Liver (tissue), 9 donors: ENCODE results near the gene HGS. TPM values are rescaled to one million over a fixed set of nuclear protein-coding genes. Genes with fewer than 3 reads are reported as not detected.

Source experiments
- DNase-seq: peaks from one replicate; pipeline ENCODE4 v3.0.0-alpha.2; 2017; ENCODE audit warnings: low spot score
- H3K27ac ChIP-seq, 2 donors: one replicate each; pipeline ENCODE4 v1.7.0; 2013; ENCODE audit warnings: inconsistent platforms in 2 of 2, low read length in 2 of 2, control low read depth in 1 of 2, low read depth in 1 of 2, mild to moderate bottlenecking in 1 of 2
- H3K27me3 ChIP-seq, 4 donors: one replicate each; pipeline versions ENCODE4 v1.6.1 to v1.7.0; 2013; ENCODE audit warnings: low read length in 3 of 4, inconsistent platforms in 1 of 4, mild to moderate bottlenecking in 1 of 4, moderate library complexity in 1 of 4; ENCODE audit not compliant: control insufficient read depth in 4 of 4, insufficient read depth in 4 of 4
- H3K36me3 ChIP-seq, 4 donors: one replicate each; pipeline versions ENCODE4 v1.6.1 to v1.7.0; 2013; ENCODE audit warnings: low read length in 3 of 4, mild to moderate bottlenecking in 3 of 4, low read depth in 1 of 4, moderate library complexity in 1 of 4; ENCODE audit not compliant: control insufficient read depth in 4 of 4, insufficient read depth in 3 of 4
- H3K4me1 ChIP-seq, 4 donors: one replicate each; pipeline versions ENCODE4 v1.6.1 to v1.7.0; 2013; ENCODE audit warnings: low read length in 3 of 4, mild to moderate bottlenecking in 3 of 4, moderate library complexity in 1 of 4; ENCODE audit not compliant: control insufficient read depth in 4 of 4, insufficient read depth in 4 of 4
- H3K4me3 ChIP-seq, 3 donors: one replicate each; pipeline versions ENCODE4 v1.6.1 to v1.7.0; 2013; ENCODE audit warnings: low read length in 3 of 3, control low read depth in 1 of 3, low read depth in 1 of 3, mild to moderate bottlenecking in 1 of 3
- H3K9ac ChIP-seq, 2 donors: one replicate each; pipeline ENCODE4 v1.7.0; 2013; ENCODE audit warnings: low read length in 2 of 2, mild to moderate bottlenecking in 2 of 2, moderate library complexity in 2 of 2, control low read depth in 1 of 2, low read depth in 1 of 2
- H3K9me3 ChIP-seq, 4 donors: one replicate each; pipeline versions ENCODE4 v1.6.1 to v1.7.0; 2013; ENCODE audit warnings: low read length in 3 of 4; ENCODE audit not compliant: control insufficient read depth in 4 of 4
- ATF3 ChIP-seq: IDR thresholded peaks from 2 replicates; pipeline ENCODE4 v1.6.1; 2016; ENCODE audit warnings: antibody characterized with exemption
- CTCF ChIP-seq: fragments of 150-350 bp; IDR thresholded peaks from 2 replicates; pipeline ENCODE4 v1.5.1; 2017; ENCODE audit warnings: improper control_type of control experiment, low read depth, low read length; ENCODE audit not compliant: missing input control
- EGR1 ChIP-seq, 2 donors: IDR thresholded peaks; 2 replicates each; pipeline ENCODE4 v1.6.1; 2016 to 2018; ENCODE audit warnings: antibody characterized with exemption in 2 of 2, low read depth in 2 of 2
- FOXA1 ChIP-seq: IDR thresholded peaks from 2 replicates; pipeline ENCODE4 v1.6.1; 2016; ENCODE audit warnings: antibody characterized with exemption
- FOXA2 ChIP-seq: IDR thresholded peaks from 2 replicates; pipeline ENCODE4 v1.6.1; 2016; ENCODE audit warnings: antibody characterized with exemption
- GABPA ChIP-seq, 2 donors: IDR thresholded peaks in 1 of 2; conservative IDR thresholded peaks in 1 of 2; 2 replicates each; pipeline ENCODE4 v1.6.1; 2016; ENCODE audit warnings: antibody characterized with exemption in 2 of 2, mild to moderate bottlenecking in 1 of 2, moderate library complexity in 1 of 2
- HNF4A ChIP-seq, 2 donors: conservative IDR thresholded peaks; 2 replicates each; pipeline ENCODE4 v1.6.1; 2016; ENCODE audit warnings: antibody characterized with exemption in 2 of 2, mild to moderate bottlenecking in 2 of 2
- HNF4G ChIP-seq: IDR thresholded peaks from 2 replicates; pipeline ENCODE4 v1.6.1; 2016; ENCODE audit warnings: antibody characterized with exemption
- JUND ChIP-seq, 2 donors: IDR thresholded peaks; 2 replicates each; pipeline ENCODE4 v1.6.1; 2016; ENCODE audit warnings: antibody characterized with exemption in 2 of 2
- MAX ChIP-seq: IDR thresholded peaks from 2 replicates; pipeline ENCODE4 v1.6.1; 2016; ENCODE audit warnings: antibody characterized with exemption
- NR2F2 ChIP-seq: IDR thresholded peaks from 2 replicates; pipeline ENCODE4 v1.6.1; 2016; ENCODE audit warnings: antibody characterized with exemption
- RAD21 ChIP-seq, 2 donors: IDR thresholded peaks; 2 replicates each; pipeline ENCODE4 v1.6.1; 2016; ENCODE audit warnings: antibody characterized with exemption in 2 of 2, mild to moderate bottlenecking in 2 of 2
- REST ChIP-seq: IDR thresholded peaks from 2 replicates; pipeline ENCODE4 v1.6.1; 2016; ENCODE audit warnings: antibody characterized with exemption, mild to moderate bottlenecking
- RXRA ChIP-seq, 2 donors: IDR thresholded peaks; 2 replicates each; pipeline ENCODE4 v1.6.1; 2017 to 2018; ENCODE audit warnings: antibody characterized with exemption in 2 of 2, mild to moderate bottlenecking in 1 of 2
- SP1 ChIP-seq: IDR thresholded peaks from 2 replicates; pipeline ENCODE4 v1.6.1; 2018; ENCODE audit warnings: antibody characterized with exemption, mild to moderate bottlenecking
- TAF1 ChIP-seq: conservative IDR thresholded peaks from 2 replicates; pipeline ENCODE4 v1.6.1; 2016; ENCODE audit warnings: antibody characterized with exemption, mild to moderate bottlenecking
- YY1 ChIP-seq: IDR thresholded peaks from 2 replicates; pipeline ENCODE4 v1.6.1; 2016; ENCODE audit warnings: antibody characterized with exemption, mild to moderate bottlenecking
- ZBTB33 ChIP-seq: IDR thresholded peaks from 2 replicates; pipeline ENCODE4 v1.6.1; 2016; ENCODE audit warnings: antibody characterized with exemption
- WGBS: extraction: QIAGEN DNeasy Blood & Tissue Kit; methylation state at CpG from one replicate; pipeline ENCODE4 v1.1.7; 2013; 5-methylcytosine and 5-hydroxymethylcytosine counted together
- polyA plus RNA-seq, 2 donors: library from polyadenylated mRNA; stranded (reverse) in 1 of 2; unstranded in 1 of 2; fragments of 200-250 nt in 1 of 2; fragments of >200 nt in 1 of 2; fragmentation: Nextera tagmentation in 1 of 2; extraction: Ambion mirVana in 1 of 2; gene quantifications; one replicate each; pipeline versions ENCODE4 v1.2.1 to v1.2.3, GENCODE V29; 2013 to 2015
- total RNA-seq, 2 donors: library from RNA; depleted of rRNA; stranded (reverse); fragments of >200 nt; gene quantifications; one replicate each; pipeline ENCODE4 v1.2.3, GENCODE V29; 2014
- donor health status: healthy.
- donor health status: healthy.
- donor health status: healthy.
- donor health status: healthy.
- donor health status: healthy.

HGS gene
- total and polyA plus RNA-seq, 4 donors: 21.8 to 31.6 (median 28.2) TPM

- TF ChIP-seq REST (no peak), YY1 (no peak), HNF4A (conservative IDR thresholded peaks at IDR 0.05) (no peak), EGR1 (IDR thresholded peaks at IDR 0.05; ENCODE audit: low read depth in 2 of 2) (no peak), HNF4G (no peak), GABPA (IDR thresholded peaks at IDR 0.05 in 1 of 2, conservative IDR thresholded peaks at IDR 0.05 in 1 of 2) (no peak), SP1 (no peak), FOXA2 (no peak), JUND (IDR thresholded peaks at IDR 0.05) (no peak), TAF1 (no peak)
Measured at GRCh38 chr17:81685108-81685507, 1.3 kb downstream of the HGS start (continued).

- WGBS: 95% methylated on average over 20 of the region's 20 CpGs
- H3K27me3 ChIP-seq: no peaks in the 10 kb centered on the region
- DNase-seq: no peak
- peaks cover 9 to 52% (median 14%) of the 10 kb centered on the region in 4 donors for H3K36me3 ChIP-seq
- H3K9ac ChIP-seq: no peak overlapping the region
- no peaks in the 10 kb centered on the region for H3K9me3 ChIP-seq
- TF ChIP-seq JUND (IDR thresholded peaks at IDR 0.05) (no peak), RXRA (IDR thresholded peaks at IDR 0.05) (no peak), TAF1 (no peak), SP1 (no peak), ZBTB33 (no peak), YY1 (no peak), ATF3 (no peak), REST (no peak), HNF4G (no peak), GABPA (IDR thresholded peaks at IDR 0.05 in 1 of 2, conservative IDR thresholded peaks at IDR 0.05 in 1 of 2) (no peak), CTCF (no peak), NR2F2 (no peak), HNF4A (conservative IDR thresholded peaks at IDR 0.05) (no peak), MAX (no peak), FOXA2 (no peak), EGR1 (IDR thresholded peaks at IDR 0.05; ENCODE audit: low read depth in 2 of 2) (no peak), RAD21 (IDR thresholded peaks at IDR 0.05) (no peak), FOXA1 (no peak)
- H3K27ac ChIP-seq: no peak overlapping the region
- H3K4me1 ChIP-seq: peaks cover 10 to 33% (median 28%) of the 10 kb centered on the region in 4 donors
- no peak overlapping the region for H3K4me3 ChIP-seq
Measured at GRCh38 chr17:81686614-81687013, 2.8 kb downstream of the HGS start.
